Glutamatergic neuron (in vitro differentiated cells): Measurements from ENCODE around the gene P2RY2. TPM values are rescaled to one million over a fixed set of nuclear protein-coding genes. Genes with fewer than 3 reads are reported as not detected.

Source experiments
- DNase-seq: peaks from one replicate; pipeline ENCODE4 v3.0.0; 2022
- H3K27ac Mint-ChIP-seq: one replicate; pipeline ENCODE4 v1.8.0; 2020; ENCODE audit warnings: mild to moderate bottlenecking, mixed read lengths, inconsistent platforms; ENCODE audit not compliant: unreplicated experiment
- H3K27me3 Mint-ChIP-seq: one replicate; pipeline ENCODE4 v1.8.0; 2020; ENCODE audit warnings: mild to moderate bottlenecking, moderate library complexity, mixed read lengths, inconsistent platforms; ENCODE audit not compliant: unreplicated experiment
- H3K36me3 Mint-ChIP-seq: one replicate; pipeline ENCODE4 v1.8.0; 2020; ENCODE audit warnings: mild to moderate bottlenecking, mixed read lengths, inconsistent platforms; ENCODE audit not compliant: unreplicated experiment
- H3K4me1 Mint-ChIP-seq: one replicate; pipeline ENCODE4 v1.8.0; 2020; ENCODE audit warnings: mild to moderate bottlenecking, low read depth, mixed read lengths, inconsistent platforms; ENCODE audit not compliant: unreplicated experiment
- H3K4me3 Mint-ChIP-seq: one replicate; pipeline ENCODE4 v1.8.0; 2020; ENCODE audit warnings: mild to moderate bottlenecking, mixed read lengths, inconsistent platforms; ENCODE audit not compliant: unreplicated experiment
- H3K9me3 Mint-ChIP-seq: one replicate; pipeline ENCODE4 v1.8.0; 2020; ENCODE audit warnings: mild to moderate bottlenecking, moderate library complexity, mixed read lengths, inconsistent platforms; ENCODE audit not compliant: unreplicated experiment
- total RNA-seq: library from RNA; stranded (reverse); fragmentation: NEBNext Ultra II Directional; extraction: Animal tissue kit (Norgen Biotek cat#: 25700); gene quantifications from one replicate; pipeline ENCODE4 v1.2.1, GENCODE V29; 2021; ENCODE audit not compliant: unreplicated experiment
- TF ChIP-seq, protein P1 (sequence below): fragments of 200-600 bp; sonication (generic); IDR thresholded peaks from one replicate; pipeline ENCODE4 v1.5.0; 2021; ENCODE audit not compliant: partially characterized antibody, unreplicated experiment

Gene P2RY2
- total RNA-seq, 1 donor from 2014 or later = 0.69 TPM

DNA sequence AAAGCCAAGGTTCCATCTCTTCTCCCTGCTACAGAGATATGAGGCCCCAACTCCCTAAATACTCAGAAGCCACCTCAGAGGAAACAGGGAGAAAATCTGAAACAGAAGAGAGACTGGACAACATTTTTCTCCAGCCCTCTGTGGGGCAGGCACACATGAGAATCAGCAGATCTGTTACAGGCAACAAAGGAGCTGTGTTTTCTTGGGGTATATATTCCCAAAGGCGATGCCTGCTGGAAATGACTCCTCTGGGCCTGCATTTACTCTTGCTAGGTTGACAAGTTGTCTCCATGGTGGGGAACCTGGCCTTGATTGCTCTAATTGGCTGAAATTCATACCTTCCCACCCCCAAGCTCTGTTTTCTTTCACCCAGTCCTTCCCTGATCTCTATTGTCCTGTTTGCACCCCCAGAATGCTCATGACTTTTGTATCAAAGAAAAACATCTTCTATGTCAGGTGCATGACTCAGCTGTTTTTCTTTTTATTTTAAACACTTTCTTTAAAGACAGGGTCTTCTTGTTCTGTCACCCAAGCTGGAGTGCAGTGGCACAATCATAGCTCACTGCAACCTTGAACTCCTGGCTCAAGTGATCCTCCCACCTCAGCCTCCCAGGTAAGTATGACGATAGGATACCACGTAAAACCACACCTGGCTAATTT lies 30.6 kb downstream of the P2RY2 start:
- H3K4me3 Mint-ChIP-seq = no peak overlapping the region
- DNase-seq = no peak
- peaks cover 2% of the 10 kb centered on the region for H3K4me1 Mint-ChIP-seq
- H3K36me3 Mint-ChIP-seq = no peaks in the 10 kb centered on the region
- no peak overlapping the region for H3K27ac Mint-ChIP-seq
- H3K27me3 Mint-ChIP-seq = peaks cover 6% of the 10 kb centered on the region
- peaks cover 2% of the 10 kb centered on the region for H3K9me3 Mint-ChIP-seq
- TF ChIP-seq, protein P1, sequence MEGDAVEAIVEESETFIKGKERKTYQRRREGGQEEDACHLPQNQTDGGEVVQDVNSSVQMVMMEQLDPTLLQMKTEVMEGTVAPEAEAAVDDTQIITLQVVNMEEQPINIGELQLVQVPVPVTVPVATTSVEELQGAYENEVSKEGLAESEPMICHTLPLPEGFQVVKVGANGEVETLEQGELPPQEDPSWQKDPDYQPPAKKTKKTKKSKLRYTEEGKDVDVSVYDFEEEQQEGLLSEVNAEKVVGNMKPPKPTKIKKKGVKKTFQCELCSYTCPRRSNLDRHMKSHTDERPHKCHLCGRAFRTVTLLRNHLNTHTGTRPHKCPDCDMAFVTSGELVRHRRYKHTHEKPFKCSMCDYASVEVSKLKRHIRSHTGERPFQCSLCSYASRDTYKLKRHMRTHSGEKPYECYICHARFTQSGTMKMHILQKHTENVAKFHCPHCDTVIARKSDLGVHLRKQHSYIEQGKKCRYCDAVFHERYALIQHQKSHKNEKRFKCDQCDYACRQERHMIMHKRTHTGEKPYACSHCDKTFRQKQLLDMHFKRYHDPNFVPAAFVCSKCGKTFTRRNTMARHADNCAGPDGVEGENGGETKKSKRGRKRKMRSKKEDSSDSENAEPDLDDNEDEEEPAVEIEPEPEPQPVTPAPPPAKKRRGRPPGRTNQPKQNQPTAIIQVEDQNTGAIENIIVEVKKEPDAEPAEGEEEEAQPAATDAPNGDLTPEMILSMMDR = no peak

DNA sequence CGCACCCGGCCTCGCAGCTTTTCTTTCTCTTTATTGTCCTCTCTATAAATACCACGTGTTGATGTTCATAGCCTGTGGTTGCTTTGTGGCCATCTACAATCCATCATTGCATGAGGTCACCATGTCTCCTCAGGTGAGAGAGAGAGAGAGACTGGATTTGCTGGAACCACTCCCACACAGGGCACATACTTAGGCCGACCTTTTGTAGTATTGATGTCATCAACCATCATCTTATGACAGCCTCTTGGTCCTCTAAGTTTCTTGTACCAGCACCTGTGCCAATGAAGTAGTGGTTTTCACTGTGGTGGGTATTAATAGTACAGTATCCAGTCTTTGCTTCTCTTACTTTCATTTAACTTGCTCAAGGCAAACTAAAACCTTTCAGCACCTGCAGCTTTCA lies 31.2 kb downstream of the P2RY2 start:
- H3K4me1 Mint-ChIP-seq = peaks cover 2% of the 10 kb centered on the region
- H3K4me3 Mint-ChIP-seq = no peak overlapping the region
- peaks cover 2% of the 10 kb centered on the region for H3K9me3 Mint-ChIP-seq
- no peak overlapping the region for H3K27ac Mint-ChIP-seq
- DNase-seq = no peak
- no peaks in the 10 kb centered on the region for H3K36me3 Mint-ChIP-seq
- TF ChIP-seq, protein P1 = no peak
- peaks cover 6% of the 10 kb centered on the region for H3K27me3 Mint-ChIP-seq

DNA sequence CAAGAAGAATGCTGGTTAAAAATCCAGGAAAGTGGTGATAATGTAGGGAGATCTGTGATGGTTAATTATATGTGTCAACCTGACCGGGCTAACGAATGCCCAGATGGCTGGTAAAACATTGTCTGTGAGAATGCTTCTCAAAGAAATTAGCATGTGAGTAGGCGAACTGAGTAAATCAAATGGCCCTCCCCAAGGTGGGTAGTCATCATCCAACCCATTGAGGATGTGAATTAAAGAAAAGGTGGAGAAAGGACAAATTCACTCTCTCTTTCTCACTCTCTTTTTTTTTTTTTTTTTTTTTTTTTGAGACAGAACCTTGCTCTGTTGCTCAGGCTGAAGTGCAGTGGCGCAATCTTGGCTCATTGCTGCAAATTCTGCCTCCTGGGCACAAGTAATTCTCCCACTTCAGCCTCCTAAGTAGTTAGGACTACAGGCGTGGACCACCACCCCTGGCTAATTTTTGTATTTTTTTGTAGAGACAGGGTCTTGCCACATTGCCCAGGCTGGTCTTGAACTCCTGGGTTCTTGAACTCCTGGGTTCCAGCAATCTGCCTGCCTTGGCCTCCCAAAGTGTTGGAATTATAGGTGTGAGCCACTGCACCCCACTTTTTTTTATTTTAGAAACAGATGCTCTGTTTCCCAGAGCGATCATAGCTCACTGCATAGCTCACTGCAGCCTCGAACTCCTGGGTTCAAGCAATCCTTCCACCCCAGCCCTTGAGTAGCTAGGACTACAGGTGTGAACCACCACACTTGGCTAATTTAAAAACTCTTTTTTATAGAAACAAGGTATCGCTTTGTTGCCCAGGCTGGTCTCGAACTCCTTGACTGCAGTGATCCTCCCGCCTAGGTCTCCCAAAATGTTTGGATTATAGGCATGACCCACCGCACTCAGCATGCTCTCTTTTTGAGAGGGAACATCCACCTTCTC lies 32.0 kb downstream of the P2RY2 start:
- Mint-ChIP-seq H3K9me3 (peaks cover 2% of the 10 kb centered on the region), H3K4me1 (no peaks in the 10 kb centered on the region), H3K27me3 (peaks cover 2% of the 10 kb centered on the region), H3K27ac (no peak overlapping the region), H3K36me3 (no peaks in the 10 kb centered on the region), H3K4me3 (no peak overlapping the region)
- TF ChIP-seq, protein P1 = no peak
- DNase-seq = no peak

DNA sequence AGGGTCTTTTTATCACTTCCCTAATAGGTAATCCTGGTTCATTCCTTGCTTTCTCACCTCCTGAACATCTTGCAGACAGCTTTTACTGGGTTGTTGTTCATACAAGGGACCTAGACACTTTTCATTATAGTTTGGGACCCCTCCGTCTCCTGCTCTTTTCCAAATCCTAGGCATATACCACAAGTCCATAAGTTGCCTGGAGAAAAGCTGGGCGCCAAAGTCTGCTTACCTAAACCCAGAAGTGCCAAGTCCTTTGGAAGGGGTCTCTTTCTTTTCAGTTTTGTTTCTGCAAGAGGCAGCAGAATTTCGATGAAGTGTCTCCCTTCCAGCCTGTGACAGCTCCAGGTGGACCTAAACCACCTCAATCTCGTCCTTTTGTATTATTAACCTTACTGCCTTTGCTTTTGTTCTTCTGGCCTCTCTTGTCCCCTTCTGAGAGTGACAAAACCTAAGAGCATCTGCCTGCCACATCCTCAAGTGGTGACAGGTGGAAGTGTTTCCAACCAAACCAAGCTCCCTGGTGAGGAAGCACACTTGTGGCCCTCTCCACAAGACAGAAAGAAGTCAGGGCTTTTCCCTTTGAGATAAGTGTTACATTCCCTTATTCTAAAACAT lies 34.6 kb downstream of the P2RY2 start:
- Mint-ChIP-seq H3K36me3 (no peaks in the 10 kb centered on the region), H3K4me1 (no peaks in the 10 kb centered on the region), H3K27me3 (no peaks in the 10 kb centered on the region), H3K9me3 (peaks cover 2% of the 10 kb centered on the region), H3K4me3 (no peak overlapping the region), H3K27ac (no peak overlapping the region)
- no peak for DNase-seq
- TF ChIP-seq, protein P1 = peak; percentile 42
